Cerebellar nuclear complex (tissue), 1 donor: Measurements from ENCODE around the gene CNTNAP2.
"Not testable (repeated sequence)": the region's sequence is repeated elsewhere in the genome, so short reads cannot be mapped to it uniquely, and the experiment has no call there.

ENCODE experiments used
- DNase-seq, 2 experiments: peaks; one replicate each; lab custom pipeline; 2025; lab: John Stamatoyannopoulos, UW

Gene CNTNAP2

DNA sequence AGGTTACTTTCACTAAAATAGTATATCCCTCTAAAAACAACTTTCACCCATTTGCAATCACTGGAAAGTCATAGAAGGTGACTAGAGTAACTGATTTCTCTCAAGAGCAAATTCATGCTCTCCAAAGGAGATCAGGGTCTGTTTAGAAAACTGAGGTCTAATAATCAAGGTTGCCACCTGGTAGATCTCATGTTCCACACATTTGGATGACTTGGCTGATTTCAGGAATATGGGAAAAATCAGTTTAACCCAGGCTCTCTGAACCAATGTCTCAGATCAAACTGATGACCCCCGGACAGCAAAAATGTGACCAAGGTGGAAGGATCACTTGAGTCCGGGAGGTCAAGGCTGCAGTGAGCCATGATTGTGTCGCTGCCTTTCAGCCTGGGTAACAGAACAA is 1911.6 kb downstream of the CNTNAP2 start:
- no peak for DNase-seq

DNA sequence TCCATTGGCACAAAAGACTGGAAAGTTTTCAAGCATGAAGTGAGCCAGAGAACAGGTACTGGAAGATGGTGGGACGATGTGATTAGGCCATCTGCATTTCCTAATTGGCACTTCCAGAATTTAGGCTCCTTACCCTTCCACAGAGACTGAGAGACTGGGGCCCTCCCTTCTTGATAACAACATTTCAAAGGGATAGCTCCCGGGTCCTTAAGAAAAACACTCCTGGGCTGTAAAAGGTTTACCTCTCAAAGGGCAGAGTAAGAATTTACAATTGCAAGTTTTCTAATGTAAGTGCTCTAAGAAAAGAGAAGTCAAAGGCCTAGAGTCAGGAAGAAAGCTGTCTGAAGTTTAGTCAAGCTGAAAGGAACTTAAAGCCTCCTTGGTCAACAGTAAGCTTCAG is 1914.4 kb downstream of the CNTNAP2 start:
- no peak for DNase-seq

- no peak for DNase-seq
Measured at GRCh38 chr7:148031811-148032210, 1915.2 kb downstream of the CNTNAP2 start.

DNA sequence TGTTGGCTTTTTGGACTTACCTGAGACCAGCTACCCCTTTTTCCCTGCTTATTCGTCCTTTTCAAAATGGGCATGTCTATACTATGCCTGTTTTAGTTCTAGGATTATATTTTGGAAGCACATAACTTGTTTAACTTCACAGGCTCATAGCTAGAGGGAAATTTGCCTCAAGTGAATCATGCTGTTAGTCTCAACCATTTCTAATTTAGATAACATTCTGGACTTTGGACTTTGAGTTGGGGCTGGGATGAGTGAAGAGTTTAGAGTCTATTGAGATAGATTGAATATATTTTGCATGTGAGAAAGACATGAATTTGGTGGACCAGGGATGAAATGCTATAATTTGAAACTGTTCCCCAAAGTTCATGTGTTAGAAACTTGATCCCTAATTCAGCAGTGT is 1919.3 kb downstream of the CNTNAP2 start:
- DNase-seq, result no peak

DNA sequence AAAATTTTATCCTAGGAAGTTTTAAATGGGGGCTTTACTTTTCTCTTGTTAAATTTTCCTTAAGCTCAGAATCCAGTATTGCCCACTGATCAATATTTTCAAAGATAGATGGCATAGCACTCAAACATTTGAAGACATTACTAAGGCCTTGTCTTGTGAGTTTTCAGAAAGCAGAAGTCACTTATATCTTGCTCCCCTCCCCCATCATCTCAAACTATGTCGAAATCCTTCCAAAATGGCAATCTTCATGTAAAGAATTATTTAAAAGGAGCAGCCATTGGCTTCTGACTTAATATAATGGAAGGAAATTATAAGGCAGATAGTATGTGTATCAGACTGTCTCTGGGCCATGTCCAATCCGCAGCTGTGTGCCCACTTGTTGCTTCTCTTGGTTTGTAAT is 1920.4 kb downstream of the CNTNAP2 start:
- DNase-seq, result no peak

- DNase-seq, result no peak
Measured at GRCh38 chr7:148041156-148041555, 1924.6 kb downstream of the CNTNAP2 start.

DNA sequence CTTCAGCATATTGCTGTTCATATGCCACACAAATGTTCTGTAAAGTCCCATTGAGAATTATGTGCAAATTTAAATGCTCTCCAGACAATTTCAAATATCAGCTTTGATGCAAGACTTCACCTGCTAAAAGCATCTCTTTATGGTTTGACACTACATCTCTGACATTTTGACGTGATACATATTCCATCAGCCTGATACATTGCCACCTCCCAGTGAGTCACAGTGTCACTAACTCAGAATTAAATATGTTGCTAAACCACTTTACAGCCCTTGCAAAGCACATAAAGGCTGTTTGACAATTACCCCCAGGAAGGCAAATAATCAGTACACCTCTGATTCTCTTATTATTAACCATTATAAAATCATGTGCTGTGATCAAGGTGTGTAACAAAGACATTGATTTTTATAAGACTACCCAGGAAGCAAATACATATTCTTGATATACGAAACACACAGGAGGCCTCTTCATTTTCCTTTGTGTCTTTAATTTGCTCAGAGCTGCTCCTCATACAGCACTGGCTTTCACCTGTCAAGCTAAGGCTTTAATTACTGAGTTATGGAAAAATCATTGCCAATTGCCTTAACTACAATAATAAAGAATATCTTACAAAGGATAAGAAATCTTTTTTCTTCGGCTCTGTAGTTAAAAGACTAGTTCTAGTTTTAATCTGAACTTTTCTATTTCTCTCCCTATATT is 1926.5 kb downstream of the CNTNAP2 start:
- DNase-seq, result no peak

- no peak for DNase-seq
Measured at GRCh38 chr7:148044173-148044572, 1927.6 kb downstream of the CNTNAP2 start.

GRCh38 chr7:148045521-148045920 is 1928.9 kb downstream of the CNTNAP2 start:
- no peak for DNase-seq

- DNase-seq, result no peak
Measured at GRCh38 chr7:148049068-148049467, 1932.5 kb downstream of the CNTNAP2 start.

- DNase-seq, result no peak
Measured at GRCh38 chr7:148050492-148051158, 1934.0 kb downstream of the CNTNAP2 start.

GRCh38 chr7:148056406-148056805 is 1939.8 kb downstream of the CNTNAP2 start:
- DNase-seq, result no peak

DNA sequence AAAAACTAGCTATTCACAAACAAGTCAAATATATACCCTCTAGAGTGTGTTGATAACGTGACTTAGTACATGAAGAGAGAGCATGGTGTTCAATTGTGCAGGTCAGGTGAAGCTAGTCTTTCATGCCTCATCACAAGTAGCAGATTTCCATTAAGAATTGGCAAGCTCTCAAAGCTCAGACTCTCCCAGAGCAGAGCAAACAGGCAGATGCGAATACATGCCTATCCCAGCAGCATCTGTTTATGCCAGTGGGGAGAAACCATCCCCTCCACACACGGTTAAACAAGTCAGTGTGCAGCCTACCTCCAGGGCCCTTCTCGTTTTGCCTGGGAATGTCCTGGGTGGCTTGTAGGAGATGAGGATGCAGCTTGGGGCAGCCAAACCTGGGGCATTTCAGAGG is 1941.5 kb downstream of the CNTNAP2 start:
- no peak for DNase-seq

GRCh38 chr7:148058753-148059152 is 1942.2 kb downstream of the CNTNAP2 start:
- DNase-seq, result no peak

- no peak for DNase-seq
Measured at GRCh38 chr7:148060724-148061123, 1944.1 kb downstream of the CNTNAP2 start.

DNA sequence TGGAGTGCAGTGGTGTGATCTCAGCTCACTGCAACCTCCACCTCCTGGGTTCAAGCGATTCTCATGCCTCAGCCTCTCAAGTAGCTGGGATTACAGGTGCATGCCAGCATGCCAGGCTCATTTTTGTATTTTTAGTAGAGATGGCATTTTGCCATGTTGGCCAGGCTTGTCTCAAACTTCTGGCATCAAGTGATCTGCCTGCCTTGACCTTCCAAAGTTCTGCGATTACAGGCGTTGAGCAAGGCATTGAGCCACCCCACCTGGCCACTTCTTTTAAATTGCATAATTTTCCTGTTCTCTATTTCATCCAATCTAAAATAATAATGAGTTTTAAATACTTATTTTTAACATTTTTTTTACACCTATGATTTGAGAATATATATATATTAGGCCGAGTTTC is 1961.5 kb downstream of the CNTNAP2 start:
- DNase-seq, result not testable (repeated sequence)

DNA sequence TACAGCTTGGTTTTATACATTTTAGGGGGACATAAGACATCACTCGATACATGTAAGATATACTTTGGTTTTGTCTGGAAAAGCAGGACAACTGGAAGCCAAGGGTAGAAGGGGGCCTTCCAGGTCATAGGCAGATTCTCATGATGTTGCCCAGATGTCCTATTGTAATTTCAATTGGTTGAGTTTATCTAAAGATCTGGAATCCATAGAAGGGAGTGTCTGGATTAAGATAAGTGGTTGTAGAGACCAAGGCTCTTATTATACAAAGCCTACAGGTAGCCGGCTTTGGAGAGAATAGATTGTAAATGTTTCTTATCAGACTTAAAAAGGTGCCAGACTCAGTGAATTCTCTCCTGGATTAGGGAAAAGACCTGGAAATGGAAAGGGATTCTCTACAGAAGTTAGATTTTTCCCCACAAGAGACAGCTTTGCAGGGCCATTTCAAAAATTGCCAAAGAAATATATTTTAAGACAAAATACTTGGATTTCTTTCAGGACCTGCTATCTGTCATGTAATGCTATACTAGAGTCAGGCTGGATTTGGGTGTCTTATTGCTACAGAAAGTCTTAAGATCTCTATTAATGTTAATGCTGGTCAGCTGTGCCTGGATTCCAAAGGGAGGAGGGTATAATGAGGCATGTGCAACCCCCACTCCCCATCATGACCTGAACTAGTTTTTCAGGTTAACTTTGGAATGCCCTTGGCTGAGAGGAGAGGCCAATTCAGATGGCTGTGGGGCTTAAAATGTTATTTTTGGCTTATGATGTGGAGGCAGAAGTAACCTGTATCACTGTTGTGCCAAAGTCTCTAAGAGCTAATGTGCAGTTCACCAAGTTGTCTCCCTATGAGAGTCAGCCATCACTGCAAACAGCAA is 1962.8 kb downstream of the CNTNAP2 start:
- DNase-seq, result no peak

- DNase-seq, result no peak
Measured at GRCh38 chr7:148083448-148083847, 1966.8 kb downstream of the CNTNAP2 start.

DNA sequence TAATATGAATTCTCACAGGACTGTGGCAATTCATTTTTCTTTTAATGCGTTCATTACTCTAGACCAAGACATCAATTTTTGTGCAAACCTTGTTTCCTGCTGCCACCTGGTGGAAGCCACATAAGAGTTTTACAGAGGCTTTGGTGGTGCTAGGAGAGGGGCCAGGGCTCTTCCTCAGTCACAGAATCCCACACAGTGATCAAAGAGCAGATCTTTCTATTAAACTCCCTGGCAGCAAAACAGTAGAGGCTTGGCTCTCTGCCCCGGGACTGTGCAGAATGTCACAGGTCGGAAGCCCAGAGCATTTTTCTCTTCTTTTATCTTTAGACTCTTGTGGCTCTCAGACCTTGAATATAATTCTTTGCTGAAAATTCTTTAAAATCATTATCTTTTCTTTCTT is 1967.5 kb downstream of the CNTNAP2 start:
- peak in 1 of 2 experiments; percentile 29 for DNase-seq

DNA sequence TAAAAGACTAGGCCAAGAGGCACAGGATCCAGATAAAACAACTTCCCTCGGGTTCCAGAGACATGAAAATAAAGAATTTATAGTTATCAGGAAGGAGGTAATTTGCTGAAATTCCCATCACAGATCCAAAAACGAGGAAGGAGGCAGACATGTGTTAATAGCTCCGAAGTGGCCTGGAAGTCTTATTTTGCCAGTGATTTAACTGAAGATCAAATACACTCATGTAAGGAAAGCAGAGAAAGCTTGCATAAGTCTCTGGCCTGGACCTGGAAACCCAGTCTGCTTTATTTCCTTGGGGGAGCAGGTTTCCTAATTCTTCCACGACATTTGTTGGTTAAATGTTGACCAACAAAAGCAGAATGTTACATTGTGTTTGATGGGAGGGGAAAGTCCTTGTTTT is 1975.3 kb downstream of the CNTNAP2 start:
- no peak for DNase-seq

GRCh38 chr7:148093375-148094166 is 1977.0 kb downstream of the CNTNAP2 start:
- no peak for DNase-seq

GRCh38 chr7:148095066-148095465 is 1978.5 kb downstream of the CNTNAP2 start:
- peak in 1 of 2 experiments; percentile 2 for DNase-seq
